MM.1S (cell line): Measurements from ENCODE around the gene BRD4.
A peak's percentile ranks its signal among the peaks of the same experiment; 100 is the strongest.

Experiments
- DNase-seq: peaks from one replicate; pipeline ENCODE4 v3.0.0-alpha.2; 2015
- H2AFZ ChIP-seq: fragments of 300-600 bp; sonication (generic); 2 replicates; pipeline ENCODE4 v1.6.0; 2016; ENCODE audit warnings: antibody characterized with exemption, low read length
- H3F3A ChIP-seq: fragments of 300-600 bp; sonication (generic); 2 replicates; pipeline ENCODE4 v1.6.1; 2016; ENCODE audit warnings: mild to moderate bottlenecking, antibody characterized with exemption, low read length, moderate library complexity, mixed read lengths; ENCODE audit not compliant: insufficient read depth
- H3K27ac ChIP-seq: fragments of 300-600 bp; sonication (generic); 2 replicates; pipeline ENCODE4 v1.5.1; 2016; ENCODE audit warnings: mild to moderate bottlenecking, low read length
- H3K27me3 ChIP-seq: fragments of 300-600 bp; sonication (generic); replicated peaks from 2 replicates; pipeline ENCODE4 v1.6.0; 2016; ENCODE audit warnings: low read length; ENCODE audit not compliant: insufficient read depth
- H3K36me3 ChIP-seq: fragments of 300-600 bp; sonication (generic); replicated peaks from 2 replicates; pipeline ENCODE4 v1.6.1; 2016; ENCODE audit warnings: mild to moderate bottlenecking, low read length, mixed read lengths; ENCODE audit not compliant: insufficient read depth
- H3K4me1 ChIP-seq: fragments of 300-600 bp; sonication (generic); 2 replicates; pipeline ENCODE4 v1.6.1; 2016; ENCODE audit warnings: low read length, mixed read lengths
- H3K4me2 ChIP-seq: fragments of 300-600 bp; sonication (generic); 2 replicates; pipeline ENCODE4 v1.6.0; 2016; ENCODE audit warnings: low read depth, low read length
- H3K4me3 ChIP-seq: fragments of 300-600 bp; sonication (generic); 2 replicates; pipeline ENCODE4 v1.5.1; 2016; ENCODE audit warnings: low read length, mixed read lengths
- H3K79me2 ChIP-seq: fragments of 300-600 bp; sonication (generic); 2 replicates; pipeline ENCODE4 v1.6.1; 2016; ENCODE audit warnings: mixed run types, low read length, mixed read lengths
- H3K9ac ChIP-seq: fragments of 300-600 bp; sonication (generic); 2 replicates; pipeline ENCODE4 v1.6.1; 2016; ENCODE audit warnings: low read length, mixed read lengths
- H3K9me2 ChIP-seq: fragments of 300-600 bp; sonication (generic); replicated peaks from 2 replicates; pipeline ENCODE4 v1.6.1; 2016; ENCODE audit warnings: mild to moderate bottlenecking, low read length, mixed read lengths; ENCODE audit not compliant: insufficient read depth
- H3K9me3 ChIP-seq: fragments of 300-600 bp; sonication (generic); replicated peaks from 2 replicates; pipeline ENCODE4 v1.6.1; 2016; ENCODE audit warnings: mild to moderate bottlenecking, low read length, mixed read lengths; ENCODE audit not compliant: insufficient read depth
- H4K20me1 ChIP-seq: fragments of 300-600 bp; sonication (generic); 2 replicates; pipeline ENCODE4 v1.6.1; 2016; ENCODE audit warnings: mild to moderate bottlenecking, low read length, moderate library complexity, mixed read lengths; ENCODE audit not compliant: insufficient read depth
- EZH2 ChIP-seq: fragments of 300-600 bp; sonication (generic); optimal IDR thresholded peaks from 2 replicates; pipeline ENCODE3; 2017; ENCODE audit warnings: low read depth, mild to moderate bottlenecking, antibody characterized with exemption, low read length, mixed read lengths
- EZH2phosphoT487 ChIP-seq: fragments of 300-600 bp; sonication (generic); IDR thresholded peaks from 2 replicates; pipeline ENCODE4 v1.6.1; 2018; ENCODE audit warnings: antibody characterized with exemption, low read length
- TF ChIP-seq, protein P1 (sequence below): fragments of 300-600 bp; sonication (generic); IDR thresholded peaks from 2 replicates; pipeline ENCODE4 v1.5.1; 2016; ENCODE audit warnings: antibody characterized with exemption, low read length, mixed read lengths

The BRD4 gene

GRCh38 chr19:15290166-15290565 lies 42.2 kb downstream of the BRD4 start:
- Histone ChIP-seq H2AFZ (no peak overlapping the region), H3K4me2 (no peak overlapping the region), H3K9ac (no peak overlapping the region), H3F3A (peaks cover 49% of the 10 kb centered on the region), H3K9me3 (no peaks in the 10 kb centered on the region), H3K79me2 (peaks cover 96% of the 10 kb centered on the region), H3K27ac (no peak overlapping the region), H3K4me1 (peaks cover 81% of the 10 kb centered on the region), H3K4me3 (no peak overlapping the region), H4K20me1 (peaks cover 77% of the 10 kb centered on the region), H3K9me2 (no peaks in the 10 kb centered on the region), H3K36me3 (no peaks in the 10 kb centered on the region), H3K27me3 (no peaks in the 10 kb centered on the region)
- no peak for DNase-seq
- TF ChIP-seq EZH2phosphoT487 (no peak), EZH2 (no peak)
- TF ChIP-seq, protein P1, sequence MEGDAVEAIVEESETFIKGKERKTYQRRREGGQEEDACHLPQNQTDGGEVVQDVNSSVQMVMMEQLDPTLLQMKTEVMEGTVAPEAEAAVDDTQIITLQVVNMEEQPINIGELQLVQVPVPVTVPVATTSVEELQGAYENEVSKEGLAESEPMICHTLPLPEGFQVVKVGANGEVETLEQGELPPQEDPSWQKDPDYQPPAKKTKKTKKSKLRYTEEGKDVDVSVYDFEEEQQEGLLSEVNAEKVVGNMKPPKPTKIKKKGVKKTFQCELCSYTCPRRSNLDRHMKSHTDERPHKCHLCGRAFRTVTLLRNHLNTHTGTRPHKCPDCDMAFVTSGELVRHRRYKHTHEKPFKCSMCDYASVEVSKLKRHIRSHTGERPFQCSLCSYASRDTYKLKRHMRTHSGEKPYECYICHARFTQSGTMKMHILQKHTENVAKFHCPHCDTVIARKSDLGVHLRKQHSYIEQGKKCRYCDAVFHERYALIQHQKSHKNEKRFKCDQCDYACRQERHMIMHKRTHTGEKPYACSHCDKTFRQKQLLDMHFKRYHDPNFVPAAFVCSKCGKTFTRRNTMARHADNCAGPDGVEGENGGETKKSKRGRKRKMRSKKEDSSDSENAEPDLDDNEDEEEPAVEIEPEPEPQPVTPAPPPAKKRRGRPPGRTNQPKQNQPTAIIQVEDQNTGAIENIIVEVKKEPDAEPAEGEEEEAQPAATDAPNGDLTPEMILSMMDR: no peak

- H3K9ac ChIP-seq: no peak overlapping the region
- H3K27me3 ChIP-seq: no peaks in the 10 kb centered on the region
- peaks cover 96% of the 10 kb centered on the region for H3K79me2 ChIP-seq
- H3K9me2 ChIP-seq: no peaks in the 10 kb centered on the region
- H3K4me1 ChIP-seq: peaks cover 81% of the 10 kb centered on the region
- H3K36me3 ChIP-seq: no peaks in the 10 kb centered on the region
- peaks cover 48% of the 10 kb centered on the region for H3F3A ChIP-seq
- no peak for TF ChIP-seq EZH2phosphoT487
- no peak overlapping the region for H3K4me2 ChIP-seq
- H4K20me1 ChIP-seq: peaks cover 77% of the 10 kb centered on the region
- no peak for DNase-seq
- H3K9me3 ChIP-seq: no peaks in the 10 kb centered on the region
- no peak overlapping the region for H2AFZ ChIP-seq
- H3K4me3 ChIP-seq: no peak overlapping the region
- H3K27ac ChIP-seq: no peak overlapping the region
Observed at GRCh38 chr19:15289673-15290072, 42.7 kb downstream of the BRD4 start.

DNA sequence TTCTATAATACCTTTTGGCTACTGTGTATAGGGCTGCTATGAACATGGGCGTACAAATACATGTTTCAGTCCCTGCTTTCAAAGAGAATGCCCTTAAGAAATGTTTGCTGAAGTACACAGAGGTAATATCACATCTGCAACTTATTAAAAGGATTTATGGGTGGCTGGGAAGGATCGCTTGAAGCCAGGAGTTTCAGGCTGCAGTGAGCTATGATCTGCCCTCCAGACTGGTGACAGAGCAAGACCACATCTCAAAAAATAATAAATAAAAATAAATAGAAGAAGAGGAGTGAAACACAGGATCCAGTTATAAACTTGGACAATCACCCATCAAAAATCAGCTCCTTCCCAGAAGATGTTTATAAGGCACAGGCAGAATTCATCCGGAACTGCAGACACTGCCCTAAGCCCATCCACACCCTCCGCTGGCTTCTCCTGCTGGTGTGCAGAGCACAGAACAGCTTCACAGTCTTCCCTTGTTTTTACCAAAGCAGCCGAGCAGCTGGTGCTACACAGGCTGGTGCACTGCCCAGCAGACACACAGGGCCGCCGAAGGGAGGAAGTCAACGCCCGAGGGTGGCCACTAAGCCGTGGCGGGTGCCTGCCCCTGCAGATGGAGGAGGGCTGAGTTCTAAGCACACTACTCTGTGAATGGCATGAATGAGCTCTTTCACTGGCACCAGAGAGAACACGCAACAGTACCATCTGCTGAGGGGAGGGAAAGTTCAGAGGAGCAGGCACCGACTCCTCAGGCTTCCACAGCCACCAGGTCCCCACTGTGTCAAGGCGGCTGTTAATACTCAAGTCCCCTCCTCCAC lies 44.0 kb downstream of the BRD4 start:
- peaks cover 79% of the 10 kb centered on the region for H3K4me1 ChIP-seq
- H3K27ac ChIP-seq: peak overlapping the region; percentile 69; the same call in 1 of the 2 replicates
- peak overlapping the region; percentile 67 for H3K4me2 ChIP-seq
- no peaks in the 10 kb centered on the region for H3K9me2 ChIP-seq
- no peak for TF ChIP-seq EZH2phosphoT487
- TF ChIP-seq EZH2: no peak
- TF ChIP-seq, protein P1: no peak
- peaks cover 35% of the 10 kb centered on the region for H3F3A ChIP-seq
- H3K4me3 ChIP-seq: peak overlapping the region; percentile 21
- no peaks in the 10 kb centered on the region for H3K9me3 ChIP-seq
- no peaks in the 10 kb centered on the region for H3K27me3 ChIP-seq
- H4K20me1 ChIP-seq: peaks cover 77% of the 10 kb centered on the region
- no peaks in the 10 kb centered on the region for H3K36me3 ChIP-seq
- no peak overlapping the region for H2AFZ ChIP-seq
- H3K79me2 ChIP-seq: peaks cover 96% of the 10 kb centered on the region
- peak overlapping the region; percentile 13; the same call in 1 of the 2 replicates for H3K9ac ChIP-seq
- DNase-seq: peak; percentile 66

GRCh38 chr19:15287496-15287895 lies 44.8 kb downstream of the BRD4 start:
- peak; percentile 57 for DNase-seq
- Histone ChIP-seq H3K4me2 (peak overlapping the region; percentile 67), H3K9ac (peak overlapping the region; percentile 13; the same call in 1 of the 2 replicates), H3K9me3 (no peaks in the 10 kb centered on the region), H3K9me2 (no peaks in the 10 kb centered on the region), H3K4me3 (peak overlapping the region; percentile 21), H3K27me3 (no peaks in the 10 kb centered on the region), H3F3A (peaks cover 28% of the 10 kb centered on the region), H3K27ac (peak overlapping the region; percentile 69; the same call in 1 of the 2 replicates), H3K4me1 (peaks cover 80% of the 10 kb centered on the region), H4K20me1 (peaks cover 79% of the 10 kb centered on the region), H3K36me3 (no peaks in the 10 kb centered on the region), H2AFZ (no peak overlapping the region), H3K79me2 (peaks cover 98% of the 10 kb centered on the region)
- TF ChIP-seq EZH2phosphoT487 (no peak), EZH2 (no peak)
- TF ChIP-seq, protein P1: no peak
